Endodermal cell (in vitro differentiated cells): Measurements from ENCODE around the gene TTC23. TPM values are rescaled to one million over a fixed set of nuclear protein-coding genes. Genes with fewer than 3 reads are reported as not detected.

Source experiments
- DNase-seq: peaks from one replicate; pipeline ENCODE4 v3.0.0-alpha.2; 2017
- H3K27ac ChIP-seq: 2 replicates; pipeline ENCODE4 v1.5.1; 2013; ENCODE audit warnings: mild to moderate bottlenecking, low read depth, low read length, moderate library complexity
- H3K27me3 ChIP-seq: 2 replicates; pipeline ENCODE4 v1.6.1; 2013; ENCODE audit warnings: mild to moderate bottlenecking, low read length, moderate library complexity; ENCODE audit not compliant: insufficient read depth, control insufficient read depth, poor library complexity, severe bottlenecking
- H3K36me3 ChIP-seq: 2 replicates; pipeline ENCODE4 v1.7.0; 2013; ENCODE audit warnings: mild to moderate bottlenecking, low read length, moderate library complexity; ENCODE audit not compliant: control insufficient read depth, insufficient read depth
- H3K4me1 ChIP-seq: one replicate; pipeline ENCODE4 v1.7.0; 2013; ENCODE audit warnings: low read length; ENCODE audit not compliant: control insufficient read depth, insufficient read depth
- H3K4me3 ChIP-seq: 2 replicates; pipeline ENCODE4 v1.5.1; 2013; ENCODE audit warnings: mild to moderate bottlenecking, low read length, moderate library complexity
- H3K9ac ChIP-seq: 2 replicates; pipeline ENCODE4 v1.6.1; 2013; ENCODE audit warnings: mild to moderate bottlenecking, low read length, moderate library complexity; ENCODE audit not compliant: poor library complexity, severe bottlenecking; ENCODE audit errors: extremely low read depth
- H3K9me3 ChIP-seq: 2 replicates; pipeline ENCODE4 v1.6.1; 2013; ENCODE audit warnings: mild to moderate bottlenecking, low read length, moderate library complexity; ENCODE audit not compliant: control insufficient read depth
- H3K27ac Mint-ChIP-seq: 2 replicates; pipeline ENCODE4 v1.8.0; 2020; ENCODE audit warnings: mixed read lengths
- H3K27me3 Mint-ChIP-seq: 2 replicates; pipeline ENCODE4 v1.8.0; 2021; ENCODE audit warnings: mild to moderate bottlenecking, mixed read lengths; ENCODE audit not compliant: insufficient read depth
- H3K36me3 Mint-ChIP-seq: 2 replicates; pipeline ENCODE4 v1.8.0; 2020; ENCODE audit warnings: low read depth, mixed read lengths
- H3K4me1 Mint-ChIP-seq: 2 replicates; pipeline ENCODE4 v1.8.0; 2020; ENCODE audit warnings: mixed read lengths
- H3K4me3 Mint-ChIP-seq: 2 replicates; pipeline ENCODE4 v1.8.0; 2020; ENCODE audit warnings: mild to moderate bottlenecking, moderate library complexity, mixed read lengths
- H3K9me3 Mint-ChIP-seq: 2 replicates; pipeline ENCODE4 v1.8.0; 2020; ENCODE audit warnings: mild to moderate bottlenecking, mixed read lengths
- CTCF ChIP-seq: fragments of 200-600 bp; sonication (generic); conservative IDR thresholded peaks from 2 replicates; pipeline ENCODE4 v1.5.0; 2021; ENCODE audit warnings: antibody characterized with exemption, mild to moderate bottlenecking
- WGBS, 2 experiments: methylation state at CpG; one replicate each; pipeline versions ENCODE4 v1.1.5 to v1.1.7; 2013; ENCODE audit warnings: missing lambda C conversion rate in 2 of 2, mixed read lengths in 1 of 2; ENCODE audit not compliant: insufficient coverage in 1 of 2, insufficient read length in 1 of 2; 5-methylcytosine and 5-hydroxymethylcytosine counted together
- total RNA-seq, 2 donors: library from RNA; stranded (reverse); fragmentation: NEBNext Ultra II Directional in 1 of 2; extraction: Animal tissue kit (Norgen Biotek cat#: 25700) in 1 of 2; gene quantifications; 2 replicates in 1 of 2; 3 replicates in 1 of 2; pipeline ENCODE4 v1.2.1, GENCODE V29; 2021

TTC23 gene
- total RNA-seq, 2 donors from 2014 or later: 20.7 to 26.3 TPM

- no peak within 1 kb of the TSS for H3K27ac ChIP-seq
- H3K9ac ChIP-seq: no peak within 1 kb of the TSS
- DNase-seq: peak; percentile 95
- peak within 1 kb of the TSS; percentile 64 for H3K27ac Mint-ChIP-seq
- peak; percentile 98 for TF ChIP-seq CTCF
- H3K9me3 Mint-ChIP-seq: no peaks in the 10 kb centered on the region
- H3K4me3 Mint-ChIP-seq: peak within 1 kb of the TSS; percentile 57
- H3K27me3 Mint-ChIP-seq: peaks cover 38% of the 10 kb centered on the region
- 1% methylated on average over 29 to 91 of the region's 91 CpGs for WGBS, 2 experiments
- H3K4me1 Mint-ChIP-seq: peaks cover 10% of the 10 kb centered on the region
- H3K4me3 ChIP-seq: peak within 1 kb of the TSS; percentile 76
- H3K27me3 ChIP-seq: peaks cover 41% of the 10 kb centered on the region
- H3K36me3 ChIP-seq: no peaks in the 10 kb centered on the region
- no peaks in the 10 kb centered on the region for H3K36me3 Mint-ChIP-seq
- H3K9me3 ChIP-seq: no peaks in the 10 kb centered on the region
- H3K4me1 ChIP-seq: no peaks in the 10 kb centered on the region
These were observed 144.4 kb downstream of the TTC23 start, which contains the start of gene SYNM for GRCh38 chr15:99104788-99105513. Gene SYNM (plus strand): TSS chr15:99105080. CDS start chr15:99105200, 120 bp downstream.

GRCh38 chr15:99103279-99103678 lies 146.1 kb downstream of the TTC23 start:
- Mint-ChIP-seq H3K4me1 (peaks cover 10% of the 10 kb centered on the region), H3K4me3 (no peak overlapping the region), H3K27ac (no peak overlapping the region), H3K36me3 (no peaks in the 10 kb centered on the region), H3K27me3 (peaks cover 55% of the 10 kb centered on the region), H3K9me3 (no peaks in the 10 kb centered on the region)
- no peak overlapping the region for H3K9ac ChIP-seq
- no peaks in the 10 kb centered on the region for H3K4me1 ChIP-seq
- H3K36me3 ChIP-seq: no peaks in the 10 kb centered on the region
- WGBS, 2 experiments: 97% methylated on average over 2 of the region's 2 CpGs; no CpG with 5 or more reads in 1 of the 2 experiments
- TF ChIP-seq CTCF: no peak
- peaks cover 58% of the 10 kb centered on the region for H3K27me3 ChIP-seq
- no peaks in the 10 kb centered on the region for H3K9me3 ChIP-seq
- H3K27ac ChIP-seq: no peak overlapping the region
- DNase-seq: no peak
- H3K4me3 ChIP-seq: no peak overlapping the region

GRCh38 chr15:99102332-99103235 lies 146.8 kb downstream of the TTC23 start:
- no peak overlapping the region for H3K27ac ChIP-seq
- no peaks in the 10 kb centered on the region for H3K4me1 ChIP-seq
- H3K9me3 ChIP-seq: no peaks in the 10 kb centered on the region
- TF ChIP-seq CTCF: no peak
- H3K27ac Mint-ChIP-seq: no peak overlapping the region
- H3K27me3 ChIP-seq: peaks cover 62% of the 10 kb centered on the region
- H3K4me3 ChIP-seq: no peak overlapping the region
- H3K27me3 Mint-ChIP-seq: peaks cover 61% of the 10 kb centered on the region
- peaks cover 10% of the 10 kb centered on the region for H3K4me1 Mint-ChIP-seq
- H3K9me3 Mint-ChIP-seq: no peaks in the 10 kb centered on the region
- no peaks in the 10 kb centered on the region for H3K36me3 ChIP-seq
- no peaks in the 10 kb centered on the region for H3K36me3 Mint-ChIP-seq
- H3K9ac ChIP-seq: no peak overlapping the region
- DNase-seq: peak; percentile 47
- no peak overlapping the region for H3K4me3 Mint-ChIP-seq
- 85 to 87% methylated on average over 8 to 13 of the region's 13 CpGs for WGBS, 2 experiments
